Measurements from ENCODE around the gene CSDE1.

CSDE1 gene

DNA sequence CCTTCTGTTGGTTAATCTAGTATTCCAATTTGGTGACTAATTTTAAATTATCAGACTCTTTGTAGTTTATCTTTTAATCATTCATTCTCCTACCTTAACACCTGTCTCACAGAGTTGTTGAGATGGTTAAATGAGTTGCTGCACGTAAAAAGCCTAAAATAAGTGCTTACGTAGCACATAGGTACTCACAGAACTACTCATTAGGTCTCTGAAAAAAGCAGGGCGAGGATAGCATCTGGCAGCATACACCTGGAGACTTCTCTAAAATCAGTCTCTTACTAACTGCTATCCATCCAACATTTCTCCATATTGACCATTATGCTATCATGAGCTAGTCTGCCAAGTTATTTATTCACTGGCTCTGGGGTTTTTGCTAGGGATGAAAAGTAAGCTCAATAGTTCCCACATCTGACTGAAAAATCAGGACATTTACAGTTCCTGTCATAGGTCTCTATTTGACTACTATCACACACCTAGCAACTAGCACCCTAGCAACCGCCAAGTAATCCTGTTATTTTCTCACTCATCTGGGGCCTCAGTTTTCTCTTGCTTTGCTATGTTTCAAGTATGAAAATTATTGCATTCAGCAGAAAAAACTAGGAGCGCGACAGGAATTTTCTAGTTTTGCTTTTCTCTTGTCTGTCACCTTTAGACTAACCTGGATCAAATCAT lies 11.2 kb downstream of the CSDE1 start:
- Histone ChIP-seq H3K4me3 (ENCODE audit: low read length) (no peak overlapping the region), H3K4ac (ENCODE audit: low read depth, low read length) (no peak overlapping the region), H3K27ac (ENCODE audit: low read depth, low read length) (no peak overlapping the region), H3K56ac (ENCODE audit: low read length) (no peak overlapping the region), H3K18ac (ENCODE audit: low read length) (no peak overlapping the region), H2AK5ac (ENCODE audit: low read length) (no peak overlapping the region), H3K23ac (ENCODE audit: low read length) (no peak overlapping the region), H3K4me1 (ENCODE audit: control insufficient read depth, low read depth, low read length) (no peaks in the 10 kb centered on the region), H2BK15ac (replicated peaks; ENCODE audit: low read depth) (no peak overlapping the region), H4K8ac (ENCODE audit: low read depth, low read length) (no peak overlapping the region), H3K9ac (ENCODE audit: low read length) (no peak overlapping the region), H2BK5ac (ENCODE audit: low read length) (no peak overlapping the region), H3K79me1 (ENCODE audit: low read length) (peaks cover 3% of the 10 kb centered on the region), H3K27me3 (ENCODE audit: insufficient read depth, low read length, poor library complexity) (no peaks in the 10 kb centered on the region), H4K5ac (ENCODE audit: low read length) (no peak overlapping the region), H3K79me2 (ENCODE audit: control insufficient read depth, insufficient read depth, low read length) (peaks cover 66% of the 10 kb centered on the region), H3K36me3 (ENCODE audit: control insufficient read depth, insufficient read depth, low read length) (peaks cover 2% of the 10 kb centered on the region), H3K4me2 (ENCODE audit: low read length) (no peak overlapping the region), H2BK120ac (ENCODE audit: low read depth, low read length) (no peak overlapping the region)
- no peak for DNase-seq
- WGBS (ENCODE audit: extremely low coverage, insufficient coverage, low lambda C conversion rate), result no CpG with 5 or more reads among the region's 6 CpGs

DNA sequence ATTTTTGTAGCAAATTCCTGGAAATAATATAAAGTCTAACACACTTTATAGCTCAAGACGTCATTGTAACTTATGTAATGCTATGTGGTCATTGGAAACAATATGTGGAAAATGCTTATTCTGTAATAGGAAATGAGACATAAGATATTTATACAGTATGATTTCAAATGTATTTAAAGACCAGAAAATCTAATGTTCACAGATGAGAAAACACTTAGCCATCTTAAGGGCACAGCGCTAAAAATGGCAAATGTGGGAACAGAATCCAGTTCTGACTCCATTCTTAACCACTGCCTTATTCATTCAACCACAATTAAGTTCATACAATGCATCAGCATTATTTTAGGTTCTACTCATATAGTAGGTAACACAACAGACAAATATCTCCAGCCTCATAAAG lies 12.5 kb downstream of the CSDE1 start:
- H3K4me3 ChIP-seq (ENCODE audit: low read length), result no peak overlapping the region
- no peak overlapping the region for H4K8ac ChIP-seq (ENCODE audit: low read depth, low read length)
- H3K23ac ChIP-seq (ENCODE audit: low read length), result no peak overlapping the region
- H3K4me2 ChIP-seq (ENCODE audit: low read length), result no peak overlapping the region
- no peaks in the 10 kb centered on the region for H3K27me3 ChIP-seq (ENCODE audit: insufficient read depth, low read length, poor library complexity)
- H3K79me1 ChIP-seq (ENCODE audit: low read length), result peaks cover 3% of the 10 kb centered on the region
- H3K4me1 ChIP-seq (ENCODE audit: control insufficient read depth, low read depth, low read length), result no peaks in the 10 kb centered on the region
- H3K79me2 ChIP-seq (ENCODE audit: control insufficient read depth, insufficient read depth, low read length), result peaks cover 63% of the 10 kb centered on the region
- H3K36me3 ChIP-seq (ENCODE audit: control insufficient read depth, insufficient read depth, low read length), result peaks cover 2% of the 10 kb centered on the region
- no peak overlapping the region for H2BK15ac ChIP-seq (replicated peaks; ENCODE audit: low read depth)
- H3K27ac ChIP-seq (ENCODE audit: low read depth, low read length), result no peak overlapping the region
- H2BK120ac ChIP-seq (ENCODE audit: low read depth, low read length), result no peak overlapping the region
- no peak for DNase-seq
- no peak overlapping the region for H2BK5ac ChIP-seq (ENCODE audit: low read length)
- H4K5ac ChIP-seq (ENCODE audit: low read length), result no peak overlapping the region
- no CpG with 5 or more reads among the region's 2 CpGs for WGBS (ENCODE audit: extremely low coverage, insufficient coverage, low lambda C conversion rate)
- H3K4ac ChIP-seq (ENCODE audit: low read depth, low read length), result no peak overlapping the region
- no peak overlapping the region for H3K18ac ChIP-seq (ENCODE audit: low read length)
- no peak overlapping the region for H3K9ac ChIP-seq (ENCODE audit: low read length)
- no peak overlapping the region for H2AK5ac ChIP-seq (ENCODE audit: low read length)
- H3K56ac ChIP-seq (ENCODE audit: low read length), result no peak overlapping the region

DNA sequence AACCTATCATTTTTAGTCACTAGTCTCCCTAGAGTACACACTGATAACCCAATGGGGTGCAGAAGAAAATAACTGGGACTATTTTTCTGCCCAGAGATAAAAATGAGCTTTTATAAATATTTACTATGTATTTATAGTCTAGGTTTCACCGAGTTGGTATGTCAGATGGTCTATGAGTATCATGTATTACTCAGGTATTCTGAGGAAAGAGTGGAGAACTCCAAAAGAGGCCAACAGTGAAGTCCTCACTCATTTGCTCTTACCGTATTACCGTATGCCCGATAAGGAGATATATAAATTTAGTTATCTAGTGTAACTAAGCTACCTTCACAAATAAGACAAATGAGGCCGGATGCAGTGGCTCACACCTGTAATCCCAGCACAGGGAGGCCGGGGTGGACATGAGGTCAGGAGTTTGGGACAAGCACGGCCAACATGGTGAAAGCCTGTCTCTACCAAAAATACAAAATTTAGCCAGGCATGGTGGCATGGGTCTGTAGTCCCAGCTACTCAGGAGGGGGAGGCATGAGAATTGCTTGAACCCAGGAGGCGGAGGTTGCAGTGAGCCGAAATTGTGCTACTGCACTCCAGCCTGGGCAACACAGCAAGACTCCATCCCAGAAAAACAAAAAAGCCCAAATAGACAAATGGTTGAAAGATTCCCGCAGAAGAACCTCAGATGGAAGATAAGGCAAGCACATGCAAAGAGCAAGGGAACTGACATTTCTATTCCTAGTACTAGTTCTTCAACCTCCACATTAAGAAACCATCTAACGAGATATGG lies 15.6 kb downstream of the CSDE1 start:
- Histone ChIP-seq H4K5ac (ENCODE audit: low read length) (no peak overlapping the region), H2BK120ac (ENCODE audit: low read depth, low read length) (no peak overlapping the region), H4K8ac (ENCODE audit: low read depth, low read length) (no peak overlapping the region), H3K18ac (ENCODE audit: low read length) (no peak overlapping the region), H2AK5ac (ENCODE audit: low read length) (no peak overlapping the region), H3K27ac (ENCODE audit: low read depth, low read length) (no peak overlapping the region), H3K36me3 (ENCODE audit: control insufficient read depth, insufficient read depth, low read length) (no peaks in the 10 kb centered on the region), H3K56ac (ENCODE audit: low read length) (no peak overlapping the region), H3K4ac (ENCODE audit: low read depth, low read length) (no peak overlapping the region), H3K9ac (ENCODE audit: low read length) (no peak overlapping the region), H3K27me3 (ENCODE audit: insufficient read depth, low read length, poor library complexity) (no peaks in the 10 kb centered on the region), H3K23ac (ENCODE audit: low read length) (no peak overlapping the region), H3K4me1 (ENCODE audit: control insufficient read depth, low read depth, low read length) (no peaks in the 10 kb centered on the region), H3K4me2 (ENCODE audit: low read length) (no peak overlapping the region), H3K79me1 (ENCODE audit: low read length) (peaks cover 4% of the 10 kb centered on the region), H3K79me2 (ENCODE audit: control insufficient read depth, insufficient read depth, low read length) (peaks cover 54% of the 10 kb centered on the region), H2BK15ac (replicated peaks; ENCODE audit: low read depth) (no peak overlapping the region), H2BK5ac (ENCODE audit: low read length) (no peak overlapping the region), H3K4me3 (ENCODE audit: low read length) (no peak overlapping the region)
- WGBS (ENCODE audit: extremely low coverage, insufficient coverage, low lambda C conversion rate), result no CpG with 5 or more reads among the region's 11 CpGs
- DNase-seq, result no peak

GRCh38 chr1:114740331-114740730 lies 17.5 kb downstream of the CSDE1 start:
- Histone ChIP-seq H3K18ac (ENCODE audit: low read length) (no peak overlapping the region), H4K5ac (ENCODE audit: low read length) (no peak overlapping the region), H2BK120ac (ENCODE audit: low read depth, low read length) (no peak overlapping the region), H3K27ac (ENCODE audit: low read depth, low read length) (no peak overlapping the region), H2AK5ac (ENCODE audit: low read length) (no peak overlapping the region), H3K23ac (ENCODE audit: low read length) (no peak overlapping the region), H4K8ac (ENCODE audit: low read depth, low read length) (no peak overlapping the region), H3K4ac (ENCODE audit: low read depth, low read length) (no peak overlapping the region), H3K27me3 (ENCODE audit: insufficient read depth, low read length, poor library complexity) (no peaks in the 10 kb centered on the region), H3K4me2 (ENCODE audit: low read length) (no peak overlapping the region), H2BK15ac (replicated peaks; ENCODE audit: low read depth) (no peak overlapping the region), H2BK5ac (ENCODE audit: low read length) (no peak overlapping the region), H3K9ac (ENCODE audit: low read length) (no peak overlapping the region), H3K79me1 (ENCODE audit: low read length) (peaks cover 5% of the 10 kb centered on the region), H3K36me3 (ENCODE audit: control insufficient read depth, insufficient read depth, low read length) (peaks cover 6% of the 10 kb centered on the region), H3K79me2 (ENCODE audit: control insufficient read depth, insufficient read depth, low read length) (peaks cover 39% of the 10 kb centered on the region), H3K56ac (ENCODE audit: low read length) (no peak overlapping the region), H3K4me3 (ENCODE audit: low read length) (no peak overlapping the region), H3K4me1 (ENCODE audit: control insufficient read depth, low read depth, low read length) (no peaks in the 10 kb centered on the region)
- WGBS (ENCODE audit: extremely low coverage, insufficient coverage, low lambda C conversion rate), result no CpG with 5 or more reads among the region's 1 CpG
- DNase-seq, result no peak

DNA sequence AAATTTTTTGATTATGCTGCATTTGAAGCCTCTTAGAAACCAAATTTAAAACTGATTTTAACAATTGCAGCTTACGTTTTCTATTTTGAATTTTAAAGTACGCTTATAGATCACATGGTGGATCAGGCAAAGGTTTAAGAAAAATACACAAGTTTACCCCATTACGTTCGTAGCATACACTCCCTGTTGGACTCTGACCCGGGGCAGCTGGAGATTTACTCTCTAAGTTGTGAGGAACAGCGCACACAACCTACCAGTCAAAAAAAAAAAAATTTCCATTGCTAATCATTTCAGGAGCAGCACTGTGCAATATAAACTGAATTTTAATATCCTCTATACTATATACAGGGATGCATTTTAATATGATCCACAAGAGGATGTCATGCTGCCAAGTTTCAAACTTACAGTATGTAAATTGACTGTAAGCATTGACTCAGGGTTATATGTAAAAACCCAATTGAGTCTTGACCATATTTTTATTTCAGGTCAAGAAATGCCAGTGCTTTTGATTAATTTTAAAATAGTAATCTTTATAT lies 20.4 kb downstream of the CSDE1 start:
- Histone ChIP-seq H3K27ac (ENCODE audit: low read depth, low read length) (no peak overlapping the region), H3K4me3 (ENCODE audit: low read length) (no peak overlapping the region), H3K9ac (ENCODE audit: low read length) (no peak overlapping the region), H3K79me1 (ENCODE audit: low read length) (peaks cover 4% of the 10 kb centered on the region), H2AK5ac (ENCODE audit: low read length) (no peak overlapping the region), H3K4me1 (ENCODE audit: control insufficient read depth, low read depth, low read length) (no peaks in the 10 kb centered on the region), H2BK5ac (ENCODE audit: low read length) (no peak overlapping the region), H3K36me3 (ENCODE audit: control insufficient read depth, insufficient read depth, low read length) (peaks cover 11% of the 10 kb centered on the region), H3K4me2 (ENCODE audit: low read length) (no peak overlapping the region), H3K27me3 (ENCODE audit: insufficient read depth, low read length, poor library complexity) (no peaks in the 10 kb centered on the region), H2BK120ac (ENCODE audit: low read depth, low read length) (no peak overlapping the region), H2BK15ac (replicated peaks; ENCODE audit: low read depth) (no peak overlapping the region), H3K4ac (ENCODE audit: low read depth, low read length) (no peak overlapping the region), H4K5ac (ENCODE audit: low read length) (no peak overlapping the region), H3K18ac (ENCODE audit: low read length) (no peak overlapping the region), H3K56ac (ENCODE audit: low read length) (no peak overlapping the region), H3K79me2 (ENCODE audit: control insufficient read depth, insufficient read depth, low read length) (peaks cover 26% of the 10 kb centered on the region), H3K23ac (ENCODE audit: low read length) (no peak overlapping the region), H4K8ac (ENCODE audit: low read depth, low read length) (no peak overlapping the region)
- no CpG with 5 or more reads among the region's 6 CpGs for WGBS (ENCODE audit: extremely low coverage, insufficient coverage, low lambda C conversion rate)
- DNase-seq, result no peak
